Keratinocyte (primary cell): ENCODE measurements around the gene SRSF2. TPM values are rescaled to one million over a fixed set of nuclear protein-coding genes. Genes with fewer than 3 reads are reported as not detected.
"Not testable (repeated sequence)": the region's sequence is repeated elsewhere in the genome, so short reads cannot be mapped to it uniquely, and the experiment has no call there.

Experiments used
- DNase-seq: peaks from one replicate; pipeline ENCODE4 v3.0.0-alpha.2; 2011; ENCODE audit warnings: low read depth, missing footprints, low spot score
- FAIRE-seq: peaks from 2 replicates; lab custom pipeline; 2011; peaks lifted over from hg19 to GRCh38; lab: Jason Lieb, UNC
- H2AFZ ChIP-seq: 2 replicates; pipeline ENCODE4 v1.6.0; 2012; ENCODE audit warnings: low read length, control low read depth, inconsistent platforms; ENCODE audit not compliant: control insufficient read depth
- H3K27ac ChIP-seq: 2 replicates; pipeline ENCODE4 v1.5.1; 2011; ENCODE audit warnings: low read length; ENCODE audit not compliant: control insufficient read depth, insufficient read depth
- H3K27me3 ChIP-seq: 3 replicates; pipeline ENCODE4 v1.6.0; 2011; ENCODE audit warnings: low read length; ENCODE audit not compliant: control insufficient read depth, insufficient read depth; ENCODE audit errors: extremely low read depth
- H3K36me3 ChIP-seq, 2 experiments: 2 replicates in 1 of 2; 3 replicates in 1 of 2; pipeline ENCODE4 v1.5.1; 2011; ENCODE audit warnings: low read length in 2 of 2, mild to moderate bottlenecking in 1 of 2; ENCODE audit not compliant: control insufficient read depth in 2 of 2, insufficient read depth in 2 of 2; ENCODE audit errors: extremely low read depth in 1 of 2
- H3K4me1 ChIP-seq: 3 replicates; pipeline ENCODE4 v1.5.1; 2011; ENCODE audit warnings: low read length; ENCODE audit not compliant: control insufficient read depth, insufficient read depth; ENCODE audit errors: extremely low read depth
- H3K4me2 ChIP-seq: 3 replicates; pipeline ENCODE4 v1.6.0; 2011; ENCODE audit warnings: low read depth, low read length; ENCODE audit not compliant: control insufficient read depth, insufficient read depth; ENCODE audit errors: extremely low read depth
- H3K4me3 ChIP-seq, 3 experiments: fragments of 200-600 bp in 1 of 3; sonication (generic) in 1 of 3; 2 replicates in 2 of 3; 3 replicates in 1 of 3; pipeline ENCODE4 v1.5.1; 2011 to 2016; ENCODE audit warnings: low read length in 3 of 3, mild to moderate bottlenecking in 3 of 3, control low read depth in 2 of 3, inconsistent platforms in 1 of 3, low read depth in 1 of 3, mixed read lengths in 1 of 3, mixed run types in 1 of 3, moderate library complexity in 1 of 3; ENCODE audit not compliant: control insufficient read depth in 2 of 3, insufficient read depth in 2 of 3; ENCODE audit errors: extremely low read depth in 1 of 3
- H3K79me2 ChIP-seq: 2 replicates; pipeline ENCODE4 v1.6.0; 2012; ENCODE audit warnings: low read length; ENCODE audit not compliant: control insufficient read depth, insufficient read depth
- H3K9ac ChIP-seq: 3 replicates; pipeline ENCODE4 v1.6.0; 2011; ENCODE audit warnings: low read length; ENCODE audit not compliant: control insufficient read depth, insufficient read depth; ENCODE audit errors: extremely low read depth
- H3K9me1 ChIP-seq: 3 replicates; pipeline ENCODE4 v1.6.0; 2011; ENCODE audit warnings: low read length; ENCODE audit not compliant: control insufficient read depth, insufficient read depth; ENCODE audit errors: extremely low read depth
- H3K9me3 ChIP-seq: 2 replicates; pipeline ENCODE4 v1.5.1; 2012; ENCODE audit warnings: low read depth, low read length; ENCODE audit not compliant: control insufficient read depth
- H4K20me1 ChIP-seq: 3 replicates; pipeline ENCODE4 v1.6.0; 2011; ENCODE audit warnings: low read length; ENCODE audit not compliant: control insufficient read depth, insufficient read depth; ENCODE audit errors: extremely low read depth
- EZH2 ChIP-seq: IDR thresholded peaks from one replicate; pipeline ENCODE4 v1.6.1; 2012; ENCODE audit warnings: inconsistent platforms, mild to moderate bottlenecking, low read length, moderate library complexity
- dilution Hi-C: fragments of 300-500 bp; cut with MboI; formaldehyde crosslinking; loops from one replicate; pipeline ENCODE4 v1.7.0; 2020; ENCODE audit warnings: low sequenced_read_pairs; ENCODE audit not compliant: extremely low pct_ligation_motif_present
- polyA plus RNA-seq, 5 experiments: library from polyadenylated mRNA; depleted of rRNA in 3 of 5; stranded (reverse) in 3 of 5; stranded (forward) in 1 of 5; unstranded in 1 of 5; fragments of >200 nt; gene quantifications; 1 replicate in 1 of 5; 2 replicates in 3 of 5; 3 replicates in 1 of 5; pipeline versions ENCODE4 v1.2.1 to v1.2.3, GENCODE V29; 2011 to 2012; ENCODE audit warnings: missing spikeins in 2 of 5, low read depth in 1 of 5, low replicate concordance in 1 of 5
- TF ChIP-seq, protein P1 (sequence below), 3 experiments: IDR thresholded peaks in 1 of 3; conservative IDR thresholded peaks in 1 of 3; optimal IDR thresholded peaks in 1 of 3; 2 replicates in 2 of 3; 3 replicates in 1 of 3; pipeline versions ENCODE3 to v1.5.1; 2011; ENCODE audit warnings: low read length in 3 of 3, mild to moderate bottlenecking in 3 of 3, moderate library complexity in 2 of 3, control low read depth in 1 of 3, inconsistent platforms in 1 of 3; ENCODE audit not compliant: insufficient read depth in 2 of 3; ENCODE audit errors: extremely low read depth in 1 of 3

The SRSF2 gene
- polyA plus RNA-seq, 1 donor (not counting 4 experiments of a cell fraction or from before 2014, with no cell fraction given): 249 TPM

- dilution Hi-C loops: no loop called here
- TF ChIP-seq, protein P1, sequence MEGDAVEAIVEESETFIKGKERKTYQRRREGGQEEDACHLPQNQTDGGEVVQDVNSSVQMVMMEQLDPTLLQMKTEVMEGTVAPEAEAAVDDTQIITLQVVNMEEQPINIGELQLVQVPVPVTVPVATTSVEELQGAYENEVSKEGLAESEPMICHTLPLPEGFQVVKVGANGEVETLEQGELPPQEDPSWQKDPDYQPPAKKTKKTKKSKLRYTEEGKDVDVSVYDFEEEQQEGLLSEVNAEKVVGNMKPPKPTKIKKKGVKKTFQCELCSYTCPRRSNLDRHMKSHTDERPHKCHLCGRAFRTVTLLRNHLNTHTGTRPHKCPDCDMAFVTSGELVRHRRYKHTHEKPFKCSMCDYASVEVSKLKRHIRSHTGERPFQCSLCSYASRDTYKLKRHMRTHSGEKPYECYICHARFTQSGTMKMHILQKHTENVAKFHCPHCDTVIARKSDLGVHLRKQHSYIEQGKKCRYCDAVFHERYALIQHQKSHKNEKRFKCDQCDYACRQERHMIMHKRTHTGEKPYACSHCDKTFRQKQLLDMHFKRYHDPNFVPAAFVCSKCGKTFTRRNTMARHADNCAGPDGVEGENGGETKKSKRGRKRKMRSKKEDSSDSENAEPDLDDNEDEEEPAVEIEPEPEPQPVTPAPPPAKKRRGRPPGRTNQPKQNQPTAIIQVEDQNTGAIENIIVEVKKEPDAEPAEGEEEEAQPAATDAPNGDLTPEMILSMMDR (optimal IDR thresholded peaks at IDR 0.05 in 1 of 3, IDR thresholded peaks at IDR 0.05 in 1 of 3, conservative IDR thresholded peaks at IDR 0.05 in 1 of 3; ENCODE audit: extremely low read depth in 1 of 3, insufficient read depth in 2 of 3, low read length in 3 of 3): no peak
- no peak for TF ChIP-seq EZH2
- Histone ChIP-seq H3K27me3 (no peaks in the 10 kb centered on the region), H3K4me1 (peaks cover 12% of the 10 kb centered on the region), H4K20me1 (peaks cover 5% of the 10 kb centered on the region), H3K9me1 (peaks cover 2% of the 10 kb centered on the region), H3K9ac (no peak overlapping the region), H3K4me3 (no peak overlapping the region), H3K9me3 (no peaks in the 10 kb centered on the region), H3K27ac (no peak overlapping the region), H3K79me2 (peaks cover 24% of the 10 kb centered on the region), H3K4me2 (no peak overlapping the region), H2AFZ (no peak overlapping the region), H3K36me3 (peaks cover 10 to 15% of the 10 kb centered on the region in 2 experiments)
- FAIRE-seq (no peak), DNase-seq (no peak)
These were observed 3.4 kb upstream of the SRSF2 start for GRCh38 chr17:76740329-76741118.

DNA sequence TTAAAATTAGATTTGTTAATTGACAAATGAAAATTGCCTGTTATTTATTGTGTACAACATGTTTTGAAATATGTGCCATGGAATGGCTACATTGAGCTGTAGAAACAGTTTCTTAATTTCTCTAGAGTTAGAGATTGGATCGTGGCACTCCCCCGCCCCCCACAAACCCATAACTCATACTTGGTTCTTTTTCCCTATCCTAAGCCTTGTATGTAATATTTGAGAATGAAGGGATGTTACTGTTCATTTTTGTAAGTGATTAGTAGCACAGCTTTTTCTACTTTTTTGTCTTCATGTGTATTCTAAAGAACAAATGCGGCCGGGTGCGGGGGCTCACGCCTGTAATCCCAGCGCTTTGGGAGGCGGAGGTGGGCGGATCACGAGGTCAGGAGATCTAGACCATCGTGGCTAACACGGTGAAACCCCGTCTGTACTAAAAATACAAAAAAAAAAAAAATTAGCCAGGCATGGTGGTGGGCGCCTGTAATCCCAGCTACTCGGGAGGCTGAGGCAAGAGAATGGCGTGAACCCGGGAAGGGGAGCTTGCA is 2.5 kb upstream of the SRSF2 start:
- H3K27me3 ChIP-seq, DNase-seq, H3K9me3 ChIP-seq, dilution Hi-C loops, H3K27ac ChIP-seq, H3K4me3 ChIP-seq, H3K9me1 ChIP-seq, H4K20me1 ChIP-seq, FAIRE-seq, H3K9ac ChIP-seq, H2AFZ ChIP-seq: not testable (repeated sequence)
- Histone ChIP-seq H3K36me3 (peaks cover 12 to 17% of the 10 kb centered on the region in 2 experiments), H3K4me2 (peak overlapping the region; percentile 98), H3K79me2 (peaks cover 33% of the 10 kb centered on the region), H3K4me1 (peaks cover 15% of the 10 kb centered on the region)
